ENCODE results near the gene TENT5C. TPM values are rescaled to one million over a fixed set of nuclear protein-coding genes. Genes with fewer than 3 reads are reported as not detected.
A peak's percentile ranks its signal among the peaks of the same experiment; 100 is the strongest.

TENT5C gene
- total and polyA plus RNA-seq, 9 of the 15 experiments (the other 6 are each of a cell fraction or from before 2014, with no cell fraction given), result 1.8 to 7.7 (median 4.0) TPM

- TF ChIP-seq HMGXB4 (CRISPR knock-in tag; IDR thresholded peaks at IDR 0.05), result no peak
- TF ChIP-seq BACH1 (tag; IDR thresholded peaks at IDR 0.05), result no peak
- no peak for TF ChIP-seq NR1H2 (CRISPR knock-in tag; IDR thresholded peaks at IDR 0.05)
- no peak for TF ChIP-seq NFYB (IDR thresholded peaks at IDR 0.05; ENCODE audit: extremely low read depth, insufficient read length)
- peak; percentile 73; the same call in 1 of the 2 replicates for TF ChIP-seq MTA1 (IDR thresholded peaks at IDR 0.05; ENCODE audit: borderline replicate concordance)
- no peak for TF ChIP-seq PCBP2 (IDR thresholded peaks at IDR 0.05; ENCODE audit: low read depth, low read length, poor library complexity, severe bottlenecking)
- no peak for TF ChIP-seq FOS (IDR thresholded peaks at IDR 0.05; ENCODE audit: extremely low read depth, insufficient read length)
- no peak for TF ChIP-seq CUX1 (CRISPR knock-in tag; IDR thresholded peaks at IDR 0.05)
- TF ChIP-seq RBM15 (IDR thresholded peaks at IDR 0.05; ENCODE audit: insufficient read depth, low read length), result no peak
- TF ChIP-seq CBX5 (IDR thresholded peaks at IDR 0.05; ENCODE audit: borderline replicate concordance, low read depth), result no peak
- no peak for TF ChIP-seq ASH1L (IDR thresholded peaks at IDR 0.05; ENCODE audit: borderline replicate concordance, low read depth, partially characterized antibody)
- TF ChIP-seq ZNF507 (tag; conservative IDR thresholded peaks at IDR 0.05), result no peak
- TF ChIP-seq CEBPB (tag; IDR thresholded peaks at IDR 0.05), result peak; percentile 52; the same call in 1 of the 2 replicates
- TF ChIP-seq ZNF699 (CRISPR knock-in tag; IDR thresholded peaks at IDR 0.05; ENCODE audit: insufficient replicate concordance), result no peak
- TF ChIP-seq ZC3H4 (CRISPR knock-in tag; IDR thresholded peaks at IDR 0.05; ENCODE audit: borderline replicate concordance), result no peak
- TF ChIP-seq SRF (CRISPR knock-in tag; IDR thresholded peaks at IDR 0.05), result no peak
- TF ChIP-seq POLR2AphosphoS5 (IDR thresholded peaks at IDR 0.05; ENCODE audit: control insufficient read depth, insufficient read depth, low read depth, low read length), result peak; percentile 86
- TF ChIP-seq PHB (CRISPR knock-in tag; IDR thresholded peaks at IDR 0.05), result no peak
- TF ChIP-seq PYGO2 (tag; IDR thresholded peaks at IDR 0.05), result no peak
- TF ChIP-seq PTTG1 (tag; IDR thresholded peaks at IDR 0.05; ENCODE audit: low read depth), result no peak
- no peak for TF ChIP-seq OTX1 (CRISPR knock-in tag; IDR thresholded peaks at IDR 0.05)
- TF ChIP-seq DMBX1 (CRISPR knock-in tag; IDR thresholded peaks at IDR 0.05; ENCODE audit: borderline replicate concordance), result no peak
- no peak for TF ChIP-seq ZNF347 (CRISPR knock-in tag; IDR thresholded peaks at IDR 0.05; ENCODE audit: low read depth)
These were observed 53.9 kb downstream of the TENT5C start (continued) for GRCh38 chr1:117659550-117660270.

All from K562 (cell line).